Ureter (tissue), 1 donor: ENCODE measurements around the gene CMTM8. TPM values are rescaled to one million over a fixed set of nuclear protein-coding genes. Genes with fewer than 3 reads are reported as not detected.
"Not testable (repeated sequence)": the region's sequence is repeated elsewhere in the genome, so short reads cannot be mapped to it uniquely, and the experiment has no call there.

Experiments
- DNase-seq: peaks from one replicate; pipeline ENCODE4 v3.0.0-alpha.2; 2020; ENCODE audit warnings: low spot score
- total RNA-seq: library from RNA; stranded (reverse); gene quantifications from one replicate; pipeline ENCODE4 v1.2.4, GENCODE V29; 2023
- donor health status: DM: yes; HTN: yes; CAD: no.

The CMTM8 gene
- total RNA-seq, 1 donor from 2014 or later, result 5.7 TPM

DNA sequence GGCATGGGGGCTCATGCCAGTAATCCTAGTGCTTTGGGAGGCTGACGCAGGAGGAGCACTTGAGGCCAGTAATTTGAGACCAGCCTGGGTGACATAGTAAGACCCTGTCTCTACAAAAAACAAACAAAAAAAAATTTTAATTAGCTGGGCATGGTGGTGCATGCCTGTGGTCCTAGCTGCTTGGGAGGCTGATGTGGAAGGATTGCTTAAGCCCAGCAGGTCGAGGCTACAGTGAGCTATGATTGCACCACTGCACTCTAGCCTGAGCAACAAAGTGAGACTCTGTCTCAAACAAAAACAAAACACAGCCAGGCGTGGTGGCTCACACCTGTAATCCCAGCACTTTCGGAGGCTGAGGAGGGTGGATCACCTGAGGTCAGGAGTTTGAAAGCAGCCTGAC is 9.7 kb upstream of the CMTM8 start:
- not testable (repeated sequence) for DNase-seq

DNA sequence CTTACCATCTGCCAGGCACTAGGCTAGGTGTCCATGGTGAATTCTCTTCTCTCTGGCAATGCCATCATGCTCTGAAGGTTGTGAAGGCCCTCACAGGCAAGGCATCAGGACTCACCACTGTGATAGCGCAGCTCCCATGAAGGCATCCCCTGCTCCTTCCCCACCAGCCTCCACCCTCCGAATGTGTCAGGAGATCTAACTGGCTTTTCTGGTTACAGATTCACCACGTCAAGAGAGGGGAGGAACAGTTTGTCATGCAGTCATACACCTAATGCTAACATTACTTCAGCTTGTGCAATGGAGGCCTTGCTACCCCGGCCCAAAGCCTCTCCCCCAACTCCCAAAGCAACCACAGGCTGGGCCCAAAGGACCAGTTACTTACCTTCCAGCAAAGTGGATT is 8.9 kb upstream of the CMTM8 start:
- no peak for DNase-seq

GRCh38 chr3:32236377-32236776 is 2.1 kb upstream of the CMTM8 start:
- no peak for DNase-seq

- no peak for DNase-seq
These were observed 619 bp upstream of the CMTM8 start for GRCh38 chr3:32237670-32238452.

GRCh38 chr3:32239307-32240158 is 1.1 kb downstream of the CMTM8 start:
- DNase-seq, result no peak

GRCh38 chr3:32240159-32240545 is 1.7 kb downstream of the CMTM8 start:
- DNase-seq, result no peak

- no peak for DNase-seq
These were observed 2.6 kb downstream of the CMTM8 start for GRCh38 chr3:32241100-32241499.

DNA sequence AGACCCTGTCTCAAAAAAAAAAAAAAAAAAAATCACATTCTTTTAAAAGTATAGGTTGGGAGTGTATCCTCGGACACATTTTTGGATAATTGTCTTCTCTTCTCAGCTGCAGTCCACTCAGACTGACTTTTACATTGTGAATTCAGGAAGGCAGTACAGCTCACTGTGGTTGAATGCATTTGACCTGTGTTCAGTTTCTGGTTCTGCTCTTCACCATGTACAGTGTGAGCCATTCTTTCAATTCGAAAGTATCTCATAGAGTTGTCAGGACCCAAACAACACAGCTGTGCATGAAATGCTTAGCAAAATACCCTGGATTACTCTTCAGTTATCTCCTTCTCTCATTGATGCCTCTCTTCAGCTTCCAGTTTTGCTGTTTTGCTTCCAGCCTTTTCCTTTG is 5.0 kb downstream of the CMTM8 start:
- DNase-seq, result no peak

- DNase-seq, result no peak
These were observed 6.7 kb downstream of the CMTM8 start for GRCh38 chr3:32245200-32245599.

DNA sequence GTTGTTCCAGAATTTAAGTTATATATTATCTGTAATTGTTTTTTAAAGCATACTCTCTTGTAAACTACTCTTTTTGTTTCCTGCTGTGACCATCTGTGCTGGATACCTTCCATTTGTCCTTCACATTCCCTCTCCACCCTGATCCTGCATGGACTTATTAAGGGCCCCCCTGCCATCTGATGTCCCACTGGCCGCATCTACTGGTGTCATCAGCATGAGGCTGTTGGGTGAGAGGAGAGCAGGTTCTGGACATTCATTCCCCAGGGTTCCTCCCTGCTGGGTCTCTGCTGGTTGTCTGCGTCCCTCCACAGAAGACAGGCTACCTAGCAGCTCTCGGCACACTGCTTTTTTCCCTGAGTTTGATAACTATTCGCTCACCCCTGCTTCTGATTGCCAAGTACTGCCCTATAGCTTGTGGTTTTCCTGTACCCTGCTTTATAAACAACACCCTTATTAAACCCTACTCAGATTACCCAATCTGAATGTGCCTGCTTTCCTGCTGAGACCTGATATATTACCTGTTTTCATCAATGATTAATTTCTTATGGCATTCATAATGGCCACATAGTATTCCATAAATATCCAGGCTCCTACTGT is 7.7 kb downstream of the CMTM8 start:
- no peak for DNase-seq

GRCh38 chr3:32249184-32249782 is 10.8 kb downstream of the CMTM8 start:
- DNase-seq, result no peak

- DNase-seq, result no peak
These were observed 15.8 kb downstream of the CMTM8 start for GRCh38 chr3:32254268-32254667.

DNA sequence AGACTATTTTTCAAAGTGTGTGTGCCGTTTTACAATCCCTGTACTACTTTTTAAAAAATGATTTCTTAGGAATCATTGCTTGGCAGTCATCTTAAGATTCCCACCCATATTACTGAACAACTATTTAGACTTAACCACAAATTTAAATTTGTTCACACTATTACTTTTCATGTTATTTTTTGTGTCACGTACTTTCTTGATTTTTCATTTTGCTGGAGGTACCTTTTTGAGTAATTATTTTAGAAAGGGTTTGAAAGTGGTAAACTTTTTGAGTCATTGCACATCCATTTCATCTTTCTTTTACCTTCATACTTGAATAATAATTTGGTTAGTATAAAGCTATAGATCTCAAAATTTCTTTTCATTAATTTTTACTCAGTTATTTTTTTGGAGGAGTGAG is 16.9 kb downstream of the CMTM8 start:
- no peak for DNase-seq

DNA sequence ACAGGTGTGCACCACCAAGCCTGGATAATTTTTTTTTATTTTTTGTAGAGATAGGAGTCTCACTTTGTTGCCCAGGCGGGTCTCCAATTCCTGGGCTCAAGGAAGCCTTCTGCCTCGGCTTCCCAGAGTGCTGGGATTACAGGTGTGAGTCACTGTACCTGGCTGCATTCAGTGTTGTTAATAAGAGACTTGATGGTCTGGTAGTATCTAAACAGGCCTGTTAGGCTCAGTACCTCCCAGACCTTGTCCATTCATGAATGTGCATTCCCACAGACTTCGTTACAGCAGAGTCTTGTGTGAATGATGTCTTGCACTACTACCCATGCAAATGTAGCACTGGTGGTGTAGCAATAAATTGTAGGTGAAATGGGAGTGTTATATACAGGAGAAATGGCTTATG is 17.7 kb downstream of the CMTM8 start:
- no peak for DNase-seq

DNA sequence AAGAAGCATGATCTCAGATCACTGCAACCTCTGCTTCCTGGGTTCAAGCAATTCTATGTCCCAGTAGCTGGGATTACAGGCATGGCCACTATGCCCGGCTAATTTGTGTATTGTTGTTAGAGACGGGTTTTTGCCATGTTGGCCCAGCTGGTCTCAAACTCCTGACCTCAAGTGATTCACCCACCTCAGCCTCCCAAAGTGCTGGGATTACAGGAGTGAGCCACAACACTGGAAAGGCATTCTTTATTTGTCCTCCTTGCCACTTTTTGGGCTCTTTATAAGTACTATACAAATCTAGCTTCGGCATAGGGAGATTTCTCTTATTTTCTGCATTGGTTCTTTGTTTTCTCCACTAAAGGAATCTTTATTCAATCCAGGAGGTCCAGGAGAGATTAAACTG is 18.6 kb downstream of the CMTM8 start:
- no peak for DNase-seq

- no peak for DNase-seq
These were observed 19.4 kb downstream of the CMTM8 start for GRCh38 chr3:32257641-32258438.

- DNase-seq, result no peak
These were observed 20.4 kb downstream of the CMTM8 start for GRCh38 chr3:32258869-32259268.

GRCh38 chr3:32261545-32261944 is 23.1 kb downstream of the CMTM8 start:
- no peak for DNase-seq

GRCh38 chr3:32262201-32262600 is 23.7 kb downstream of the CMTM8 start:
- DNase-seq, result no peak

DNA sequence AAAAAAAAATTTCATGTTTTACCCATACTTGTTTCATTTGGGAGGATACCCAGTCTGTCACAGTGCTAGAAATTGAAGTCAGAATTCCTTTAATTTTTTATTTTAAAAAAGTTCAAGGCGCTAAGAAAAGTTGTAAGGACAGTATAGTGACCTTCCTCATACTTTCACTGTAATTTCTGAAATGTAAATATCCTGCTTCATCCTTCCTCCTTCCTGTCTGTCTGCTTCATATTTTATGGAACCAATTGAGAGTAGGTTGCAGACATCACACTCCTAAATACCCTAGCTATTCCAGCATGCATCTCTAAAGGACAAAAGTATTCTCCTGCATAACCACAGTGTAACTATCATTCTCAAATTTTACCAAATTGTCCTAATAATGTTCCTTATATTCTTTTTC is 35.8 kb downstream of the CMTM8 start:
- no peak for DNase-seq

- no peak for DNase-seq
These were observed 37.0 kb downstream of the CMTM8 start for GRCh38 chr3:32275506-32275905.
